HUES6 (cell line): ENCODE results near the gene SCT.

Experiments used
- H3K27ac ChIP-seq: 2 replicates; pipeline ENCODE4 v1.7.0; 2013; ENCODE audit warnings: low read depth, mild to moderate bottlenecking, low read length, inconsistent platforms
- H3K27me3 ChIP-seq: 2 replicates; pipeline ENCODE4 v1.6.1; 2013; ENCODE audit warnings: low read length; ENCODE audit not compliant: control insufficient read depth, insufficient read depth
- H3K36me3 ChIP-seq: 2 replicates; pipeline ENCODE4 v1.6.1; 2013; ENCODE audit warnings: low read length; ENCODE audit not compliant: control insufficient read depth, insufficient read depth
- H3K4me1 ChIP-seq: 2 replicates; pipeline ENCODE4 v1.6.1; 2013; ENCODE audit warnings: low read length; ENCODE audit not compliant: control insufficient read depth, insufficient read depth
- H3K4me3 ChIP-seq: 2 replicates; pipeline ENCODE4 v1.5.1; 2013; ENCODE audit warnings: low read depth, low read length
- H3K9ac ChIP-seq: one replicate; pipeline ENCODE4 v1.6.1; 2013; ENCODE audit warnings: mild to moderate bottlenecking, low read length
- H3K9me3 ChIP-seq: 2 replicates; pipeline ENCODE4 v1.6.1; 2013; ENCODE audit warnings: low read depth, low read length; ENCODE audit not compliant: control insufficient read depth, insufficient read depth

SCT gene

DNA sequence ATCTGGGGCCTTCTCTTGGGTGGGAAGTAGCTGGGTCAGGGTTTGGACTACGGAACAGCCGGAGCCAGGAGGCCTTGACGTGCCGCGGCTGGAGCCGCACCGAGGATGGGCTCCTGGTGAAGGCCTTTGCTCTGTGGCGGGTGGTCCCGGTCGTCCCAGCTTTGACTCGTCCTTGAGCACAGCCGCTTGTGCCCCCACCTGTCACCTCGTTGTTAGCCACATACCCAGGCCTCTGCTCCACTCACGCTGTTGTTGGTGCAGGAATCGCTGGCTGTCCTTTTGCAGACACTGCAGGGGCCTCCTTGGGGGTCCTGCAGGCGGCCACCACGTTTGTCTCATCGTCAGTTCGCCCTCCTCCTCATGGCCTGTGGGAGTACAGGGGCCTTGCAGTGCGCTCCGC is 33.6 kb downstream of the SCT start:
- Histone ChIP-seq H3K9ac (no peak overlapping the region), H3K4me1 (no peaks in the 10 kb centered on the region), H3K4me3 (no peak overlapping the region), H3K27me3 (no peaks in the 10 kb centered on the region), H3K27ac (no peak overlapping the region), H3K9me3 (no peaks in the 10 kb centered on the region), H3K36me3 (peaks cover 93% of the 10 kb centered on the region)

DNA sequence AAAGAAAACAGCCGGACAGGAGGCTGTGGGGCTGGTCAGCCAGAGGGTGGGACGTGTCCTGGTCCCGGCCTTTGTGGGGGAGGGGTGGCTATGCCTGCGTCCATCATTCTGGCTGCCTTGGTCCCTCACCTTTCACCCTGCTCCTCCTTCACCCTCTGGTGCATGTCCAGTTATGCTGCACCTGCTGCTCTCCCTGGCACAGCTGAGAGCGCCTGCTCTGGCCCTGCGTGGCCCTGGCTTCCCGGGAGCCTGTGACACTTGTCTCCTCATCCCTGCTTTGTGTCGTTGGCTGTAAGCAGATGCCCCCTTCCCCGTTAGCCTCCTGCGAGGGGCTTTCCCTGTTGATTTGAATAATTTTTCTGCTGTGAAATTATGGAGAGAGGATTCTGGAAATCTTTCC is 34.1 kb downstream of the SCT start:
- Histone ChIP-seq H3K27ac (no peak overlapping the region), H3K27me3 (no peaks in the 10 kb centered on the region), H3K9ac (no peak overlapping the region), H3K4me1 (no peaks in the 10 kb centered on the region), H3K36me3 (peaks cover 93% of the 10 kb centered on the region), H3K4me3 (no peak overlapping the region), H3K9me3 (no peaks in the 10 kb centered on the region)

DNA sequence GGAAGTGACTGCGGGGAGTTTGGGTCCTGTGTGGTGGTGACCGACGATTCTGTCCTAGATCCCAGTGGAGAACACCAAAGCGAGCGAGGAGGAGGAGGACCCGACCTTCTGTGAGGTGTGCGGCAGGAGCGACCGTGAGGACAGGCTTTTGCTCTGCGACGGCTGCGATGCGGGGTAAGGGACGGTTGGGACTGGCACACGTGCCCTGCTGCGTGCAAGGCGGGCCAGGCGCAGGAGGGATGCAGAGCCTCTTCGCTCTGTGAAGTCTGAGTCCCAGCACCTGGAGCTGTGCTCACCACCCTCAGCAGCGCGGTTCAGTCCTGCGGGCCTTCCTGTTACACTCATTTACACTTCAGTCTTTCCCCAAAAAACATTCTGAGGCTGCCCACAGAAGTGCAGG is 34.5 kb downstream of the SCT start:
- Histone ChIP-seq H3K36me3 (peaks cover 93% of the 10 kb centered on the region), H3K4me1 (no peaks in the 10 kb centered on the region), H3K9ac (no peak overlapping the region), H3K4me3 (no peak overlapping the region), H3K27ac (no peak overlapping the region), H3K27me3 (no peaks in the 10 kb centered on the region), H3K9me3 (no peaks in the 10 kb centered on the region)

DNA sequence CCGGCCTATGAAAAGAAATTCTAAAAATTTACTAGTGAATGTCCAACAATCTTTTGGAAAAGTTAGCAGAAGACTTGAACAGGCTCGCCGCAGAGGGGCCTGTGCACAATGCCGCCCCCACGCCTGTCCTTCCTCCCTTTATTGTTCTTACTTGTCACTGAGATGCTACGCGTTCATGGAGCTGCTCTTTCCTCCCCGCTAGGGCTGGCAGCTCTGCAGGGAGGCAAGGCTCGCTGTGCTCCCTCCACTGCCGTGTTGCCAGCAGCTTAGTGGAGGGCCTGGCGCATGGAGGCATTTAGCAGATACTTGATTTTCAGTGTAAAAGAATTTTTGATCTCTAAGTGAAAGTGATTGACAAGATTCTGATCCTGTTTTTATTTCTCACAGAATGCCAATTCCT is 36.0 kb downstream of the SCT start:
- Histone ChIP-seq H3K27me3 (no peaks in the 10 kb centered on the region), H3K4me1 (no peaks in the 10 kb centered on the region), H3K27ac (no peak overlapping the region), H3K9me3 (no peaks in the 10 kb centered on the region), H3K9ac (no peak overlapping the region), H3K36me3 (peaks cover 94% of the 10 kb centered on the region), H3K4me3 (no peak overlapping the region)

DNA sequence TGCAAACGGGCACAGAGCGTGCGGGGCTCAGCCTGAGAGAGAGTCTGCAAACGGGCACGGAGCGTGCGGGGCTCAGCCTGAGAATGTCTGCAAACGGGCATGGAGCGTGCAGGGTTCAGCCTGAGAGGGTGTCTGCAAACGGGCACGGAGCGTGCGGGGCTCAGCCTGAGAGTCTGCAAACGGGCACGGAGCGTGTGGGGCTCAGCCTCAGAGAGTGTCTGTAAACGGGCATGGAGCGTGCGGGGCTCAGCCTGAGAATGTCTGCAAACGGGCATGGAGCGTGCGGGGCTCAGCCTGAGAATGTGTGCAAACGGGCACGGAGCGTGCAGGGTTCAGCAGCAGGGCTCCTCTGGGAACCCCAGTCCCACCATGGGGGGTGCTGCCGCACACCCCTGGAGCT is 37.2 kb downstream of the SCT start:
- Histone ChIP-seq H3K27ac (no peak overlapping the region), H3K36me3 (peaks cover 85% of the 10 kb centered on the region), H3K9me3 (no peaks in the 10 kb centered on the region), H3K27me3 (no peaks in the 10 kb centered on the region), H3K4me1 (no peaks in the 10 kb centered on the region), H3K9ac (no peak overlapping the region), H3K4me3 (no peak overlapping the region)

DNA sequence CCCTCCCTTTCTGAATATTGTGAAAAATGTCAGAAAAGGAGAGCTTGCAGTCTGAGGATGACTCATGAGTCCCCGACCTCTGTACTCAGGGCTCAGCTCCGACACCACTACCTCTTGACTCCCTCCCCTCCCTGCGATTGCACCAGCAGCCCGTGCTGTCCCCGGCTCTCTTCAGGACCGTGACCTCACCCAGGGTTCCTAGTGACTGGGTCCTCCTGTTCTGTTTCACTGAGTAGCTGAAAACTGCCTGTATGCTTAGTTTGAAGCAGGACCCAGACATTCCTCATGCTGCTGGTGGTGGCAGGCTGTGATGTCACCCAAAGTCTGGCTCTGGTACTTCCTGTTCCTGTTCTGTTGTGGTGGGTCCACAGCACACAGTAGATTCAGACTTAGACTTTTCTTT is 39.0 kb downstream of the SCT start:
- no peak overlapping the region for H3K9ac ChIP-seq
- peaks cover 79% of the 10 kb centered on the region for H3K36me3 ChIP-seq
- H3K27me3 ChIP-seq: no peaks in the 10 kb centered on the region
- no peaks in the 10 kb centered on the region for H3K4me1 ChIP-seq
- H3K27ac ChIP-seq: no peak overlapping the region
- H3K4me3 ChIP-seq: no peak overlapping the region
- no peaks in the 10 kb centered on the region for H3K9me3 ChIP-seq

DNA sequence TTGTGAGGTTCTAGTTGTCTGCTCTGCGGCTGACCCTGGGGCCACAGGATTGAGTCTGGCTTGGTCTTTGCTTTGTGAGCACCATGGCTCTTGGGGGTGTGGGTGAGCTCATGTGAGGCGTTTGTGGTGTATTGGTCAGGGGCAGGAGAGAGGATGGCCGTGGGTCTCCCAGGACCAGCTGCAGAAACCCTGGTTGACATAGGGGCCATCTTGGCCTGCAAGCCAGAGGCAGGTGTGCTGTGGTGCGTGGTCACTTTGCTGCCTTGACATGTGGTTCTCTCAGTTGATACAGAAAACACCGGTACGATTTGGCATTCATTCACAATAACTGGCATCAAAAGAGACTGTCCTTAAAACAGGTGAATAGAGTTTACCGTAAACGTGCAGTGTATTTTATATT is 39.4 kb downstream of the SCT start:
- no peaks in the 10 kb centered on the region for H3K4me1 ChIP-seq
- no peaks in the 10 kb centered on the region for H3K27me3 ChIP-seq
- peaks cover 75% of the 10 kb centered on the region for H3K36me3 ChIP-seq
- H3K9me3 ChIP-seq: no peaks in the 10 kb centered on the region
- H3K27ac ChIP-seq: no peak overlapping the region
- no peak overlapping the region for H3K4me3 ChIP-seq
- no peak overlapping the region for H3K9ac ChIP-seq

DNA sequence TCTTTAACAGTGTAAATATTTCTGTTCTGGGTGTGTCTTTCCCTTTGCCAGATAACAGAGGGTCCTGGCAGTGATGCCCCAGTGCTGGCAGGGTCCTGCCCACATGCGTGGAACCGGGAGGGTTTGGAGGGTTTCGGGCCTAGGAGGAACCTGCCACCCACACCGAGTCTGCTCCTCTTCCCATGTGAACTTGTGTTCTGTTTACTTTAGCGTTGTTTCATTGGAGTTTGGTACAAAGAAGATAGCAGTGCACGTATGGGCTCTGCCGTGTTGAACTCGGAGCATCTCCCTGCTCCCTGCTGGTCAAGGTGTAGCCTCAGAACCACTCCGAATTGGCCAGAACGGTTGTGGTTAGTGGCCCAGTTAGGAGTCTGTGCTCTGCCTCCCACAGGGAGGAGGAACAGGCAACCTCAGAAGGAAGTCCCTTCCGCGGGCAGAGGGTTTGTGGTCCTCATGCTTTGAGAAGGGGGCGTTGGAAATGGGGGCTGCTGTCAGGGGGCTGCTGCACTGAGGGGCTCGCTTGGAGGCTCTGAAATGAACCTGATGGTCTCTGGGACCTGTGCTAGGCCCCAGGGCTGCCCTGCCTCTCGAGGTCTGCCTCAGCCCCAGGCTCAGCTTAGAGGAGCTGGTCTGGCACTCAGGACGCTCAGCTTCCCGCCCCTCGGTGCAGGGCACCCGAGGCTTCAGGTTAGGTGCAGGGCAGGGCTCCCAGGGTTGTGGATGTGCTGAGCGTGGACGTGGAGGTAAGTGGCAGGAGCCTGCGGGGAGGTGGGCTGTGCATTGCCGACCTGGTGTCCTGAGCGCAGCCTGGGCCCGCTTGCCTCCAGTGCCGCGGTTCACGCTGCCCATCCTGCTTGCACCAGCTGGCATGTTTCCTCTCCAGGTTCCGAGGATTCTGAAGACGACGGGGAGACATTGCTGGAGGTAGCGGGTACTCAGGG is 40.3 kb downstream of the SCT start:
- Histone ChIP-seq H3K36me3 (peaks cover 77% of the 10 kb centered on the region), H3K4me1 (no peaks in the 10 kb centered on the region), H3K4me3 (no peak overlapping the region), H3K9me3 (no peaks in the 10 kb centered on the region), H3K27ac (no peak overlapping the region), H3K27me3 (no peaks in the 10 kb centered on the region), H3K9ac (no peak overlapping the region)

DNA sequence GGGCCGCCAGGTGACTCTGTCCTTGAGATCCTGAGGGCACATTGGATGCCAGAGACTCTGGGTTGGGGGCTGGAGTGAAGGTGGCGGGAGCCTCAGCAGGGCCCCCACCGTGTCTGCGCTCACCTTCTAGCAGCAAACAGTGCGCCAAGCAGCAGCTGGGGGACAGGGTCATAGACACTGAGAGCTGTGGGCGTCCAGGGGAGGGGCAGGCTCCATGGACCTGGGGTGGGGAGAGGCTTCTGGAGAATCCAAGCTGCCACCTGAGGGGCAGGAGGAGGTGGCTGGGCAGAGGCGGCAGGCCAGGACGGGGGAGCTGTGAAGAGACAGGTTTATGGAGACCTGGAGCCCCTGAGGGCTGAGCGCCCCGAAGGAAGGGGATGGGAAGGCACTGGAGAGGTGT is 42.7 kb downstream of the SCT start:
- H3K4me3 ChIP-seq: no peak overlapping the region
- H3K4me1 ChIP-seq: no peaks in the 10 kb centered on the region
- H3K9ac ChIP-seq: no peak overlapping the region
- no peaks in the 10 kb centered on the region for H3K27me3 ChIP-seq
- peaks cover 61% of the 10 kb centered on the region for H3K36me3 ChIP-seq
- H3K27ac ChIP-seq: no peak overlapping the region
- H3K9me3 ChIP-seq: no peaks in the 10 kb centered on the region

DNA sequence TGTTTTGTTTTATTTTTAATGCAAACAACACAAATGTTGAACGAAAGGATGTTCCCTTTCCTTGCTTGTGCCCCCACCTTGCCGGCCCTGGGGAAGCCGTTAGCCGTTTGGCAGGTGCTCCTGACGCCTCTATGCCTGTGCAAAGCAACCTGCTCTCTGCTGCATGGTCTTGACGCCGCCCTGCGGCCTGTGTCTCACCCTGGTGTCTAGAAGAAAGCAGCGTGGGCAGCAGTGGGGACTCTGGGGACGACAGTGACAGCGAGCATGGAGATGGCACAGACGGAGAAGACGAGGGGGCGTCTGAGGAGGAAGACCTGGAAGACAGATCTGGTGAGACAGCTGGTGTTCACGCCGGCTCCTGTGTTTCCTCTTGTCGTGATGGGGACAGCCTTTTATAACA is 45.2 kb downstream of the SCT start:
- Histone ChIP-seq H3K36me3 (peaks cover 41% of the 10 kb centered on the region), H3K27me3 (no peaks in the 10 kb centered on the region), H3K27ac (no peak overlapping the region), H3K9me3 (no peaks in the 10 kb centered on the region), H3K4me1 (peaks cover 14% of the 10 kb centered on the region), H3K4me3 (no peak overlapping the region), H3K9ac (no peak overlapping the region)

DNA sequence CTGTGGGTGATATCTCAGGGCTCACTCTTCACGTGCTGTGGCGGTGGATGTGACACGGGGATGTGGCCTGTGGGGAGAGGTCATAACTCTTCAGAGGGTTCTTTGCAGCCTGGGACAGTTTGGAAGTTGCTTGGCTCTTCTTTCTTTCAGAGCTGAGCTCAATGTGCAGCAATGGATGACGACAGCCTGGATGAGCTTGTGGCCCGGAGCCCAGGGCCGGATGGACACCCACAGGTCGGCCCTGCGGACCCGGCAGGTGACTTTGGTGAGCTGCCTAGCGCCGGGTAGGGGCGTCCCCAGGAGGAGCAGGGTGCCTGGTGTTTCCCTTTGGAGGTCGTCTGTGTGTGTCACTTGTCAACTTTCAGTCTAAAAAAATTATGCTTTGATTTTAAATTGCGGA is 45.6 kb downstream of the SCT start:
- Histone ChIP-seq H3K27me3 (no peaks in the 10 kb centered on the region), H3K36me3 (peaks cover 37% of the 10 kb centered on the region), H3K4me1 (peaks cover 14% of the 10 kb centered on the region)

More for the DNA sequence above, 45.6 kb downstream of the SCT start:
- Histone ChIP-seq H3K9ac (no peak overlapping the region), H3K9me3 (no peaks in the 10 kb centered on the region), H3K4me3 (no peak overlapping the region), H3K27ac (no peak overlapping the region)
